Stimulated activated CD4-positive, alpha-beta T cell treated with anti-CD3 and anti-CD28 coated beads, Interleukin-2, amount 100 ng/mL, for 4 hours (primary cell): ENCODE measurements around the gene BRINP1.

ENCODE experiments used
- DNase-seq: peaks from one replicate; pipeline ENCODE4 v3.0.0-alpha.2; 2020; ENCODE audit warnings: low read depth

The BRINP1 gene

DNA sequence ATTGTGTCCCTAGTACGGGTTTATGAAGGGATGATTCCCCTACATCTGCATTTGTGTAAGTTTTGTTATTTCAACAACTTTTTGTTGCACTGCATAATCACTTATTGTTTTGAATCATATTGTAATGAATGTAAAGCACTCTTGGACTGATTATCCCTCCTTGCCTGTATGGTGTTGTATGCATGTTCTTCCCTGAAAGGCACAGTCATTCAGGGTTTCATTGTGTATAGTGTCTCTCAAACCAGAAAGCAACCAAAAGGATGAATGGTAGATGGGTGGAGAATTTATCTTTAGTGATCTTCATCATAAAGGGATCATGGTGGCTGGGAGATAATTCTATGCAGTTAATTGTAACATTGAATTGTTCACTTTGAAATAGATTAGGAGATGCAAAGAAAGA lies 247.3 kb downstream of the BRINP1 start:
- DNase-seq = no peak

DNA sequence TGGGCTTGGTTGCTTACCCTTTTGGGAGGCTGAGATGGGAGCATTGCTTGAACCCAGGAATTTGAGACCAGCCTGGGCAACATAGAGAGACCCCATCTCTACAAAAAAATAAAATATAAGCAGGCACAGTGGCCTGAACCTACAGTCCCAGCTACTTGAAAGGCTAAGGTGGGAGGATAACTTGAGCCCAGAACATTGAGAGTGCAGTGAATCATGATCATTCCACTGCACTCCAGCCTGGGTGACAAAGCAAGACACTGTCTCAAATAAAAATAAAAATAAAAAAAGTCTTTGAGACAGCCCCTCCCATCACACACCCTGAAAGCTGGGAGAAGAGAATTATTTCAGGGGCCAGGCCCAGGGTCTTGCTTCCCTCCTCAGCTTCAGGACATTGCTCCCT lies 251.8 kb downstream of the BRINP1 start:
- no peak for DNase-seq
